Kidney (tissue), 14 donors: Measurements from ENCODE around the gene SLCO4A1. TPM values are rescaled to one million over a fixed set of nuclear protein-coding genes. Genes with fewer than 3 reads are reported as not detected.

ENCODE experiments used
- DNase-seq, 5 donors: peaks; one replicate each; pipeline ENCODE4 v3.0.0-alpha.2; 2013 to 2020
- FAIRE-seq: peaks from 2 replicates; lab custom pipeline; 2012; peaks lifted over from hg19 to GRCh38; lab: Jason Lieb, UNC
- H3K27ac ChIP-seq, 2 donors: one replicate each; pipeline ENCODE4 v1.7.0; 2013; ENCODE audit warnings: low read depth in 2 of 2, low read length in 2 of 2, inconsistent platforms in 1 of 2
- H3K27me3 ChIP-seq: one replicate; pipeline ENCODE4 v1.7.1; 2013; ENCODE audit warnings: low read length, inconsistent platforms; ENCODE audit not compliant: control insufficient read depth, insufficient read depth
- H3K36me3 ChIP-seq, 3 donors: one replicate each; pipeline versions ENCODE4 v1.7.0 to v1.7.1; 2013; ENCODE audit warnings: low read length in 3 of 3, control low read depth in 1 of 3, inconsistent platforms in 1 of 3; ENCODE audit not compliant: insufficient read depth in 3 of 3, control insufficient read depth in 2 of 3
- H3K4me1 ChIP-seq, 3 donors: one replicate each; pipeline versions ENCODE4 v1.7.0 to v1.7.1; 2013; ENCODE audit warnings: low read length in 3 of 3, inconsistent platforms in 1 of 3, low read depth in 1 of 3; ENCODE audit not compliant: control insufficient read depth in 2 of 3, insufficient read depth in 2 of 3
- H3K4me3 ChIP-seq, 3 donors: one replicate each; pipeline versions ENCODE4 v1.7.0 to v1.8.1; 2013; ENCODE audit warnings: low read length in 3 of 3, control low read depth in 1 of 3, inconsistent platforms in 1 of 3
- H3K9ac ChIP-seq, 3 donors: one replicate each; pipeline versions ENCODE4 v1.7.0 to v1.7.1; 2013; ENCODE audit warnings: low read length in 3 of 3, control low read depth in 1 of 3, inconsistent platforms in 1 of 3
- H3K9me3 ChIP-seq, 3 donors: one replicate each; pipeline versions ENCODE4 v1.7.0 to v1.7.1; 2013; ENCODE audit warnings: low read length in 3 of 3, control low read depth in 1 of 3, inconsistent platforms in 1 of 3; ENCODE audit not compliant: control insufficient read depth in 2 of 3, insufficient read depth in 1 of 3
- CTCF ChIP-seq: IDR thresholded peaks from 3 replicates; pipeline ENCODE4 v1.5.1; 2012; ENCODE audit warnings: mild to moderate bottlenecking, moderate library complexity, borderline replicate concordance; ENCODE audit not compliant: insufficient read depth; ENCODE audit errors: extremely low read depth
- intact Hi-C: fragments of 100-400 bp; cut with DNase I; formaldehyde crosslinking; loops from one replicate; pipeline ENCODE4 v1.11.1; 2022
- polyA plus RNA-seq: library from polyadenylated mRNA; stranded (reverse); fragments of 350-450 nt; fragmentation: Illumina TruSeq; extraction: RNeasy Lipid Tissue Mini Kit (QIAGEN cat#74804); gene quantifications from one replicate; pipeline ENCODE4 v1.2.3, GENCODE V29; 2014; ENCODE audit warnings: low read depth, low replicate concordance; ENCODE audit not compliant: insufficient read depth
- total RNA-seq: library from RNA; stranded (reverse); fragmentation: NEBNext Ultra II Directional; extraction: Animal tissue kit (Norgen Biotek cat#: 25700); gene quantifications from one replicate; pipeline ENCODE4 v1.2.1, GENCODE V29; 2021
- donor health status: control.
- donor health status: control.
- donor health status: control.
- donor health status: control.
- donor health status: control.
- donor health status: DM: yes; HTN: yes; CAD: no.
- donor health status: Normal renal cell carcinoma (clear cell type).

The SLCO4A1 gene
- total and polyA plus RNA-seq, 2 donors from 2014 or later: 12.4 to 80.3 TPM

- intact Hi-C loops: loop anchor here (10.0 kb wide), 1 partner anchor 139 kb away; the partner anchor contains the start of gene OGFR
- no peak for DNase-seq
- FAIRE-seq: no peak
- H3K27me3 ChIP-seq: no peaks in the 10 kb centered on the region
- H3K27ac ChIP-seq: no peak overlapping the region
- no peaks in the 10 kb centered on the region for H3K36me3 ChIP-seq
- H3K4me1 ChIP-seq: peaks cover 0 to 3% (median 0%) of the 10 kb centered on the region in 3 donors
- TF ChIP-seq CTCF: no peak
- H3K9me3 ChIP-seq: no peaks in the 10 kb centered on the region
- no peak overlapping the region for H3K4me3 ChIP-seq
- no peak overlapping the region for H3K9ac ChIP-seq
These were observed 23.8 kb downstream of the SLCO4A1 start for GRCh38 chr20:62665826-62666735.

DNA sequence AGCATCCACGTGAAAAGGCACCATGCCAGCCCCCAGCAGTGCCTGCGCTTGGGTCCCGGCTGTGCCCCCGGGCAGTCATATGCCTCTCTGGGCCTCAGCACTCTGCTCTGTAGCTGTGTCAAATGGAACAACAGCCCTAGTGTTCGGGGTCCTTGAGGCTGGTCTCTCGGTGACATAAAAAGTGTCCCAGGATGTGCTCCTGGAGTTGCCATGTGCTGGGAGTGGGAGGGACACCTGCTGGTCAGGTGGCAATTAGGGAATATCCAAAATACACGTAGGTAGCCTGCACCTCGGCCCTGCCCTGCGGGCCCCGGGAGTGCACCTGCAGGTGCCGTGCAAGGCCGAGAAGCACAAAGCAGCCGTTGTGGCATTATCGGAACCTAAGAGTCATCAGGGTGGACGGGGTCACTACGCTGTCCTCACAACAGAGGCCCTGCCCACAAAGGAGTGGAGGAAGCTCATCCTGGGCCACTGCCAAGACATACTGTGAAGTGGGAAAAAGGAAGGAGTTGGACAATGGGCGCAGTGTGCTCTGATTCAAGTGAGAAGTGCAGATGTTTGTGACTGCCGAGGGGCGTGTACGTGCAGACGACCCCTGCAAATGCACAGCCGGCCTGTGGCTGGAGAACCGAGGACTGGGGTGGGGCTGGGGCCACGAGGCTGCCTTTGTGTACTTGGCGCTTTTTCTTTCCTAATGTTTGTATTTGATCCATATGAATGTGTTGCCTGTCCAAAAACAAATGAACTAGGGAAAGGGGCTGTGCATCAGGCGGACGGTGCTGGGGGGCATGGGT, 24.6 kb downstream of the SLCO4A1 start:
- H3K36me3 ChIP-seq: no peaks in the 10 kb centered on the region
- no peaks in the 10 kb centered on the region for H3K27me3 ChIP-seq
- H3K4me3 ChIP-seq: no peak overlapping the region
- no peak overlapping the region for H3K9ac ChIP-seq
- FAIRE-seq: no peak
- H3K9me3 ChIP-seq: no peaks in the 10 kb centered on the region
- peak in 1 of 5 donors; percentile 44 for DNase-seq
- peaks cover 0 to 3% (median 0%) of the 10 kb centered on the region in 3 donors for H3K4me1 ChIP-seq
- intact Hi-C loops: loop anchor here (10.0 kb wide), 1 partner anchor 138 kb away; the partner anchor contains the start of gene OGFR
- no peak overlapping the region for H3K27ac ChIP-seq
- no peak for TF ChIP-seq CTCF

DNA sequence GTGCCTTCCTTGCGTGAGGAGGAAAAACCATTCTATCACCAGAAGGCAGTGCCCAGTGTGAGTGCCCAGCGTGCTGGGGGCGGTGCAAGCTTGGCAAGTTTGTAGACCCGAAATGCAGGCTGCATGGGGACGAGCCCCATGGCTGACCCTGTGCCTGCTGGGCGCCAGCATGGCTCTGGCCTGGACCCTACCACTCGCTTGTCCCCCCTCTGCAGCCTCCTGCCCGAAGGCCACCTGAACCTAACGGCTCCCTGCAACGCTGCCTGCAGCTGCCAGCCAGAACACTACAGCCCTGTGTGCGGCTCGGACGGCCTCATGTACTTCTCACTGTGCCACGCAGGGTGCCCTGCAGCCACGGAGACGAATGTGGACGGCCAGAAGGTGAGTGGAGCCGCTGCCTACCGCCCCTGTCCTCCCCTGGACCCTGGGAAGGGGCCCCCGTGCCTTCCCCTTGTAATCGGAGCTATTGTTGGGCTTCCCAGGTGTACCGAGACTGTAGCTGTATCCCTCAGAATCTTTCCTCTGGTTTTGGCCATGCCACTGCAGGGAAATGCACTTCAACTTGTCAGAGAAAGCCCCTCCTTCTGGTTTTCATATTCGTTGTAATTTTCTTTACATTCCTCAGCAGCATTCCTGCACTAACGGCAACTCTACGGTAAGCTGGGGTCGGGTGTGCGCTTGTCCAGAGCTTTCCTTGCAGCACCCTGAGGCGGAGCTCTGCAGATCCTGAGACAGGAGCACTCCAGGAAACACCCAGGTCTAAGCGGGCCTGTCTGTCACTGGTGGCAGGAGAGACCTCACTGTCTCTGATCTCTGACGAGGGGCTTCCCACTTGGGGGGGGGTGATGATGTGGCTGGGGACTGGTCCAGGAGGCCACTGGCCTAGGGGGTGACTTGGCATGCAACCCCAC, 25.5 kb downstream of the SLCO4A1 start:
- no peak overlapping the region for H3K27ac ChIP-seq
- intact Hi-C loops: loop anchor here (10.0 kb wide), 1 partner anchor 137 kb away; the partner anchor contains the start of gene OGFR
- FAIRE-seq (no peak), DNase-seq (no peak)
- H3K9me3 ChIP-seq: no peaks in the 10 kb centered on the region
- peaks cover 0 to 3% (median 0%) of the 10 kb centered on the region in 3 donors for H3K4me1 ChIP-seq
- no peak overlapping the region for H3K4me3 ChIP-seq
- H3K36me3 ChIP-seq: no peaks in the 10 kb centered on the region
- H3K9ac ChIP-seq: no peak overlapping the region
- TF ChIP-seq CTCF: no peak
- no peaks in the 10 kb centered on the region for H3K27me3 ChIP-seq
